Erythroblast (primary cell): ENCODE results near the gene RNLS.

Experiments used
- GATA1 ChIP-seq: IDR thresholded peaks from 2 replicates; pipeline ENCODE4 v1.6.1; 2011; ENCODE audit warnings: low read depth, mild to moderate bottlenecking, control low read depth, low read length, moderate library complexity
- POLR2A ChIP-seq: IDR thresholded peaks from 2 replicates; pipeline ENCODE4 v1.6.1; 2011; ENCODE audit warnings: mild to moderate bottlenecking, low read length

DNA sequence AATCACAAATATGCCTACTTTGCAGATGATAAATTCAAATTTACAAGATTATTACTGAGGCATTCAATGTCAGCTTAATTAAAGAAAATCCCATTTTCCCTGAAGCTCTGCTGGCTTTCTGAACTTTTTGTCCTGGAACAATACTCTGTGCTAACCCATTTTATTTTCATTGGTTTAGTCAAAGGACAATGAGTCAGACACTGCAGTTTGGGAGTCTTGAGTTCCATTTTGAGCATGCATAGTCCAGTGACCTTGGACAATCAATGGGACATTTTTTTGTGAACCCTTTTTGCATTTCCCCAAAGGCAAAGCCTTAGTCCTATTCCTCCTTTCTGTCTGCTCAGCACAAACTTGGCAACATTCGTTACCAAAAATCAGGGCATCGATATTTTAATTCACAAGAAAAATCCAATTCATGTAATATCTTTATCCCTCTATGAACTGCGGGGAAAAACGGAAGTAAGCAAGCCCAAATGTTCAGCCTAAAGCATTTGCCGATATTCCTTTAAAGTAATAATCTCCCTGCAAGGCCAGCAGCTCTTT lies 339.8 kb downstream of the RNLS start:
- no peak for TF ChIP-seq POLR2A
- no peak for TF ChIP-seq GATA1
